Epithelial cell of proximal tubule (primary cell): ENCODE data around the gene STAT6. TPM values are rescaled to one million over a fixed set of nuclear protein-coding genes. Genes with fewer than 3 reads are reported as not detected.

ENCODE experiments used
- DNase-seq: peaks from one replicate; pipeline ENCODE4 v3.0.0-alpha.2; 2011; ENCODE audit warnings: low read depth
- H3K4me3 ChIP-seq: 2 replicates; pipeline ENCODE4 v1.5.1; 2011; ENCODE audit warnings: low read depth, mild to moderate bottlenecking, low read length
- CTCF ChIP-seq: conservative IDR thresholded peaks from 2 replicates; pipeline ENCODE4 v1.5.1; 2012; ENCODE audit warnings: low read depth, mild to moderate bottlenecking, low read length
- total RNA-seq: library from RNA; depleted of rRNA; stranded (reverse); fragments of >200 nt; gene quantifications from 2 replicates; pipeline ENCODE4 v1.2.3, GENCODE V29; 2015

STAT6 gene
- total RNA-seq, 1 donor from 2014 or later: 71.4 TPM

DNA sequence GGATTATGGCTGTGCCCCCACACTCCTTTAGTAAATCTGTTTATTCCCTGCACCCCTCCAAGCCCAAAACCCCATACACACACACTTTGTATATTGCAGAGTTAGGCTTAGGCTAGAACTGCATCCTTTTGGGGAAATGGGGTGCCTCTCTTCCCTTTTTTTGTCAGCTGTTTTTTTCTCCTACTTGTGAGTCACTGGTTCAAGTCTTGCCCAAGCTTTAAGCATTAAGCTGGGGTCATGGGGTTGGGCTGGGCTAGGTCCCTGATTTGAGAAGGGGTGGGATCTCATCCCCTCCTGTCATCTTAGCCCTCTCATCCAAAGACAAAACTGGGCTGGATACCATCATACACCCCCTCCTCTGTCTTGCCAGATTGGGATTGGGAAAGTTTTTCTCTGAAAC is 18.7 kb upstream of the STAT6 start:
- H3K4me3 ChIP-seq: peak overlapping the region; percentile 87
- no peak for TF ChIP-seq CTCF
- no peak for DNase-seq

DNA sequence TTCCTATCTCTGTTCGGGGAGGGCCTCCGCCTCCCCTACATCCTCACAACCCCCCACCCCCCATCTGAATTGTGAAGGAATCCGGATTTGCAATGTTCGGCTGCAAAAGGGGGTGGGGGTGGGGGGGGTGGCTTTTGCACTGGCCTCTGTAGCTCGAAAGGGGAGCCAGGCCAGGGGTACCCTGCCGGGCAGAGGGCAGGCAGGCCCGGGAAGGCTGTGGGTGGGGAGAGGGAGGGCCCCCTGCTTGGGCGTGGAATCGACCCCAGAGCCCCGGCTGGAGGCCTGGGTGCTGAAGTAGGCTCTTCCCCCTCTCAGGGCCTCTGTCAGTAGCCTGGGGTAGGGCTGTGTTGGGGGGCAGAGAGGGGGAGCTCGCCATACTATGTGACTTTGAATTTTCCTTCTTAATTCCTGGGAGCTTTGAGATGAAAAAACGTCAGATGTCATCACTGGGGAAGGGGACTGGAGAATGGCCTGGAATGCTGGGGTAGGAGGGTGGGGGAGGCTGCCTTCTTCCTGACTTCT is 18.2 kb upstream of the STAT6 start:
- no peak for TF ChIP-seq CTCF
- DNase-seq: no peak
- peak overlapping the region; percentile 87 for H3K4me3 ChIP-seq

- TF ChIP-seq CTCF: no peak
- no peak for DNase-seq
- peak overlapping the region; percentile 87 for H3K4me3 ChIP-seq
These were observed 17.5 kb upstream of the STAT6 start for GRCh38 chr12:57128519-57129247.

GRCh38 chr12:57127726-57128518 is 16.8 kb upstream of the STAT6 start, which contains the start of gene LRP1:
Gene LRP1, plus strand, starts transcription at chr12:57128483. Its CDS starts 482 bp downstream, at chr12:57128965.
- no peak for DNase-seq
- TF ChIP-seq CTCF: no peak
- peak within 1 kb of the TSS; percentile 87 for H3K4me3 ChIP-seq

DNA sequence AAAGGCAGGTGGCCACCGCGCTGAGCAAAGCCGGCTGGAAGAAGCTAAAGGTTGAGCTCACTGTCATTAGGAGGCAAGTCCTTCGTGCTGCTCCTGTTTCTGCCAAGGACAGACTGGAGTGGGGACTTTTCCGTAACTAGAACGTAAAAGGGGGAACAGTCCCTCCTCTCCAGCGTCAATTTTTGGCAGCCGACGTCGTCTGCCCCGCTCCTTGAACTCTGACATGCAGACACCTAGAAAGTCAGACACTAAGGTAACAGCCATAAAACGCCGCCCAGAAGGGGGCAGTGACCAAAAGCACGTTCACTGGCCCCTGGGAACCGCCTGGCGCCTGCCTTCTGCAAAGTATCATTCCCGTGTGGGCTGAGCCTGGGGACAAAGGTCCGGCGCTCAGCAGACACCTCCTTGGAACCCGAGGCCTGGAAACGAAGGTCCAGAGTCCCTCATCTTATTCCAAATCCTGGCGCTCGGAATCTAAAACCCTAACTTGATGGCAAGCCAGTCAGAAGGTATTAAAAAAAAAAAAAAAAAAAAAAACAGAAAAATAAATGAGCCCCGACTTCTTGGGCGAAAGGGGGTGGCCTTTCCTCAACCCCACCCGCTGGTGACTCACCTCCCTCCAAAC is 16.1 kb upstream of the STAT6 start:
- H3K4me3 ChIP-seq: peak overlapping the region; percentile 87
- no peak for DNase-seq
- TF ChIP-seq CTCF: peak; percentile 37

DNA sequence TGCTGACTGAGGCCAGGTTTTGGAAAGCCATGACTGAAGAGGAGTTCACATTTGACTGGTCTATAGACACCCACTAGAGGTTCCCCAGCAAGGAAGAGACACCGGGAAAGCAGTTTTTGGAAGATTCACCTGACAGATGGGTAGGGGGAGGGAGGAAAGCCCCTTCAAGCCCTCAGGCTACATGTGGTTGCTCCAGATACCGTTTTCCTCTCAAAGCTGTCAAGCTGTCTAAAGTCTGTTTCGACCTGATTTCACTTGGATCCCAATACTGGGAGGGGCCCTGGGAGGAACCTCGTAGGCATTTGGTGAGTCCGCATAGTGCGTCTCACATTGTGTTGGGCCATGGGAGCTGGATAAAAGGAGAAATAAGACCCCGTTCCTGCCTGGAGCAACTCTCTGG is 15.4 kb upstream of the STAT6 start:
- DNase-seq: no peak
- TF ChIP-seq CTCF: no peak
- no peak overlapping the region for H3K4me3 ChIP-seq
